ENCODE results near the gene RAPGEF1.

The RAPGEF1 gene

GRCh38 chr9:131747352-131747751 lies 7.5 kb upstream of the RAPGEF1 start:
- peak; percentile 54 for DNase-seq (ENCODE audit: low spot score)

- DNase-seq (ENCODE audit: low spot score) = no peak
Measured at GRCh38 chr9:131745610-131746009, 5.7 kb upstream of the RAPGEF1 start.

GRCh38 chr9:131744720-131745201 lies 4.9 kb upstream of the RAPGEF1 start:
- DNase-seq (ENCODE audit: low spot score) = no peak

GRCh38 chr9:131744171-131744719 lies 4.4 kb upstream of the RAPGEF1 start:
- DNase-seq (ENCODE audit: low spot score) = no peak

GRCh38 chr9:131743501-131743900 lies 3.6 kb upstream of the RAPGEF1 start:
- no peak for DNase-seq (ENCODE audit: low spot score)

GRCh38 chr9:131743096-131743495 lies 3.2 kb upstream of the RAPGEF1 start:
- DNase-seq (ENCODE audit: low spot score) = no peak

- no peak for DNase-seq (ENCODE audit: low spot score)
Measured at GRCh38 chr9:131740898-131741297, 1.0 kb upstream of the RAPGEF1 start.

- peak; percentile 81 for DNase-seq (ENCODE audit: low spot score)
Measured at GRCh38 chr9:131739133-131739958, 530 bp downstream of the RAPGEF1 start.

- DNase-seq (ENCODE audit: low spot score) = no peak
Measured at GRCh38 chr9:131738293-131739132, 1.4 kb downstream of the RAPGEF1 start.

- no peak for DNase-seq (ENCODE audit: low spot score)
Measured at GRCh38 chr9:131737426-131737825, 2.5 kb downstream of the RAPGEF1 start.

- no peak for DNase-seq (ENCODE audit: low spot score)
Measured at GRCh38 chr9:131736431-131736830, 3.4 kb downstream of the RAPGEF1 start.

GRCh38 chr9:131735238-131736128 lies 4.4 kb downstream of the RAPGEF1 start:
- no peak for DNase-seq (ENCODE audit: low spot score)

GRCh38 chr9:131734781-131735180 lies 5.1 kb downstream of the RAPGEF1 start:
- DNase-seq (ENCODE audit: low spot score) = no peak

- no peak for DNase-seq (ENCODE audit: low spot score)
Measured at GRCh38 chr9:131734165-131734610, 5.7 kb downstream of the RAPGEF1 start.

- DNase-seq (ENCODE audit: low spot score) = peak; percentile 85
Measured at GRCh38 chr9:131733541-131734061, 6.3 kb downstream of the RAPGEF1 start.

GRCh38 chr9:131732636-131733289 lies 7.1 kb downstream of the RAPGEF1 start:
- no peak for DNase-seq (ENCODE audit: low spot score)

- peak; percentile 80 for DNase-seq (ENCODE audit: low spot score)
Measured at GRCh38 chr9:131732061-131732526, 7.8 kb downstream of the RAPGEF1 start.

GRCh38 chr9:131731644-131732043 lies 8.2 kb downstream of the RAPGEF1 start:
- DNase-seq (ENCODE audit: low spot score) = no peak

GRCh38 chr9:131731237-131731636 lies 8.6 kb downstream of the RAPGEF1 start:
- no peak for DNase-seq (ENCODE audit: low spot score)

- no peak for DNase-seq (ENCODE audit: low spot score)
Measured at GRCh38 chr9:131728961-131729360, 10.9 kb downstream of the RAPGEF1 start.

- DNase-seq (ENCODE audit: low spot score) = no peak
Measured at GRCh38 chr9:131728546-131728910, 11.3 kb downstream of the RAPGEF1 start.
